Ovary (tissue), 10 donors: ENCODE results near the gene CHIC1. TPM values are rescaled to one million over a fixed set of nuclear protein-coding genes. Genes with fewer than 3 reads are reported as not detected.
"Not testable (repeated sequence)": the region's sequence is repeated elsewhere in the genome, so short reads cannot be mapped to it uniquely, and the experiment has no call there.

Experiments
- DNase-seq, 5 donors: peaks; one replicate each; pipeline ENCODE4 v3.0.0-alpha.2; 2019 to 2020
- H3K27ac ChIP-seq, 2 donors: fragments of 200-600 bp; one replicate each; pipeline versions ENCODE4 v1.5.1 to v1.8.0; 2019 to 2022
- H3K27me3 ChIP-seq: fragments of 200-600 bp; one replicate; pipeline ENCODE4 v1.8.0; 2022
- H3K36me3 ChIP-seq: fragments of 200-600 bp; sonication (generic); one replicate; pipeline ENCODE4 v1.5.1; 2019
- H3K4me1 ChIP-seq: one replicate; pipeline ENCODE4 v1.8.1; 2013; ENCODE audit warnings: mild to moderate bottlenecking, moderate library complexity; ENCODE audit not compliant: insufficient read depth
- H3K4me3 ChIP-seq: fragments of 200-600 bp; sonication (generic); one replicate; pipeline ENCODE4 v1.5.1; 2017
- H3K9me3 ChIP-seq, 2 donors: fragments of 200-600 bp in 1 of 2; sonication (generic) in 1 of 2; one replicate each; pipeline versions ENCODE4 v1.5.1 to v1.8.1; 2013 to 2019; ENCODE audit warnings: mild to moderate bottlenecking in 1 of 2, moderate library complexity in 1 of 2
- EP300 ChIP-seq: sonication (generic); formaldehyde crosslinking; IDR thresholded peaks from one replicate; pipeline ENCODE4 v1.6.1; 2017; ENCODE audit warnings: antibody characterized with exemption
- POLR2A ChIP-seq: fragments of 450-650 bp; IDR thresholded peaks from one replicate; pipeline ENCODE4 v1.6.1; 2017; ENCODE audit warnings: antibody characterized with exemption, mild to moderate bottlenecking, moderate library complexity
- WGBS, 3 donors: extraction: QIAGEN DNeasy Blood & Tissue Kit in 1 of 3; methylation state at CpG; one replicate each; pipeline versions ENCODE4 v1.1.5 to v1.1.7; 2013 to 2017; 5-methylcytosine and 5-hydroxymethylcytosine counted together
- intact Hi-C, 4 donors: fragments of 100-400 bp; cut with DNase I; formaldehyde crosslinking; loops; one replicate each; pipeline versions ENCODE4 v1.11.0 to v1.15.1; 2022 to 2023
- long read RNA-seq, 3 donors: library from polyadenylated mRNA in 2 of 3; unstranded in 2 of 3; transcript quantifications; one replicate each; pipeline ENCODE4 v2.0.0 and lab custom pipeline, GENCODE V29; 2021 to 2026
- polyA plus RNA-seq, 2 donors: library from polyadenylated mRNA; stranded (reverse); fragments of 200-250 nt in 1 of 2; fragments of 350-450 nt in 1 of 2; fragmentation: Illumina TruSeq in 1 of 2; extraction: RNeasy Lipid Tissue Mini Kit (QIAGEN cat#74804) in 1 of 2; gene quantifications; one replicate each; pipeline ENCODE4 v1.2.3, GENCODE V29; 2013 to 2014
- total RNA-seq, 7 donors: library from RNA; depleted of rRNA in 2 of 7; stranded (reverse); fragments of >200 nt in 2 of 7; fragmentation: NEBNext Ultra II Directional in 3 of 7; extraction: Animal tissue kit (Norgen Biotek cat#: 25700) in 3 of 7; gene quantifications; one replicate each; pipeline versions ENCODE4 v1.1.0 to v1.2.4, GENCODE V29; 2016 to 2023
- TF ChIP-seq, protein P1 (sequence below), 3 donors: fragments of 450-650 bp in 2 of 3; fragments of 200-600 bp in 1 of 3; IDR thresholded peaks; one replicate each; pipeline versions ENCODE4 v1.5.1 to v1.8.0; 2016 to 2022; ENCODE audit warnings: antibody characterized with exemption in 3 of 3, mild to moderate bottlenecking in 1 of 3
- donor health status: DM: no; HTN: no; CAD: no; lungs with moderate emphysema.
- donor health status: DM: no; HTN: no; CAD: no.
- donor health status: Bipolar disorder and iron deficiency.
- donor health status: DM: yes; HTN: yes; CAD: no.
- donor health status: DM: no; HTN: no; CAD: no.
- donor health status: DM: yes; HTN: yes; CAD: no.

CHIC1 gene
- total RNA-seq (10 to 100 TPM; 11.0 to 14.2 (median 12.8) TPM), polyA plus RNA-seq (1 to 10 TPM; 3.6 to 8.3 TPM)
- long read RNA-seq, donor 1, result 0 reads
- long read RNA-seq, donor 2, full-length matches to known transcripts, result 1 of 1 reads
- long read RNA-seq, donor 2, partial matches to known transcripts, result 0 of 1 reads
- long read RNA-seq, donor 2, other reads (novel, unspliced or antisense), result 0 of 1 reads
- long read RNA-seq, donor 3, result 0 reads

DNA sequence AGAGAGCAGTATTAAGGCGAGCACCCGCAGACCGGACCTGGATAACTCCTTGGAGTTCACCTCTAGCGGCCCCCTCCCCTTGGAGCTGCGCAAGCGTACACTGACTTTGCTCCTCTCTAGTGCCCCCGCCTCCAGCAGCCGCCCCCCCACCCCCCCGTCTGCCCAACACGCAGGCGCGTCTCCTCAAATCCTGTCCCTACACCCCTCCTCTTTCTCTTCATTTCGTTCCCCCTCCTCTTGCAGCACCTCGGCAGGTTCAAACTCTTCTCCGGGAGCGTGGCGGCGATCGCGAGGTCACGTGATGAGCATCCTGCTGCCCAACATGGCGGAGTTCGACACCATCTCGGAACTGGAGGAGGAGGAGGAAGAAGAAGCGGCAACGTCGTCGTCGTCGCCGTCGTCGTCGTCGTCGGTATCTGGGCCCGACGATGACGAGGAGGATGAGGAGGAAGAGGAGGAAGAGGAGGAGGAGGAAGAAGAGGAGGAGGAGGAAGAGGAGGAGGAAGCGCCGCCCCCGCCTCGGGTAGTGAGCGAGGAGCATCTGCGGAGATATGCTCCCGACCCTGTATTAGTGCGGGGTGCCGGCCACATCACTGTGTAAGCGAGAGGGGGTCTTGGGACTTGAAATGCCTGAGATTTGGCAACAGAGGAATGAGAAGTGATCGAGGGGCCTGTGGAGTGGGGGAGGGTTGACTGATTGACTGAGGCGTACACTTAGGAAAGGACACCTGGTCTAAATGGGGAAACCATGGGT, at the start of gene CHIC1:
Gene CHIC1, plus strand, starts transcription at position 214 of the 754 bp plus-strand sequence. Its CDS starts 88 bp downstream, at position 302.
- Histone ChIP-seq H3K9me3 (no peaks in the 10 kb centered on the region), H3K27me3 (no peaks in the 10 kb centered on the region), H3K27ac (peak within 1 kb of the TSS; percentile 76 to 78), H3K4me1 (no peaks in the 10 kb centered on the region), H3K4me3 (peak within 1 kb of the TSS; percentile 60), H3K36me3 (no peaks in the 10 kb centered on the region)
- DNase-seq, result peak; percentile 63 to 78 (median 73)
- intact Hi-C loops, result no loop called here
- 22 to 28% (median 28%) methylated on average over 51 of the region's 51 CpGs for WGBS, 3 donors
- TF ChIP-seq, protein P1, sequence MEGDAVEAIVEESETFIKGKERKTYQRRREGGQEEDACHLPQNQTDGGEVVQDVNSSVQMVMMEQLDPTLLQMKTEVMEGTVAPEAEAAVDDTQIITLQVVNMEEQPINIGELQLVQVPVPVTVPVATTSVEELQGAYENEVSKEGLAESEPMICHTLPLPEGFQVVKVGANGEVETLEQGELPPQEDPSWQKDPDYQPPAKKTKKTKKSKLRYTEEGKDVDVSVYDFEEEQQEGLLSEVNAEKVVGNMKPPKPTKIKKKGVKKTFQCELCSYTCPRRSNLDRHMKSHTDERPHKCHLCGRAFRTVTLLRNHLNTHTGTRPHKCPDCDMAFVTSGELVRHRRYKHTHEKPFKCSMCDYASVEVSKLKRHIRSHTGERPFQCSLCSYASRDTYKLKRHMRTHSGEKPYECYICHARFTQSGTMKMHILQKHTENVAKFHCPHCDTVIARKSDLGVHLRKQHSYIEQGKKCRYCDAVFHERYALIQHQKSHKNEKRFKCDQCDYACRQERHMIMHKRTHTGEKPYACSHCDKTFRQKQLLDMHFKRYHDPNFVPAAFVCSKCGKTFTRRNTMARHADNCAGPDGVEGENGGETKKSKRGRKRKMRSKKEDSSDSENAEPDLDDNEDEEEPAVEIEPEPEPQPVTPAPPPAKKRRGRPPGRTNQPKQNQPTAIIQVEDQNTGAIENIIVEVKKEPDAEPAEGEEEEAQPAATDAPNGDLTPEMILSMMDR (IDR thresholded peaks at IDR 0.05), result no peak
- TF ChIP-seq EP300 (no peak), POLR2A (no peak)

DNA sequence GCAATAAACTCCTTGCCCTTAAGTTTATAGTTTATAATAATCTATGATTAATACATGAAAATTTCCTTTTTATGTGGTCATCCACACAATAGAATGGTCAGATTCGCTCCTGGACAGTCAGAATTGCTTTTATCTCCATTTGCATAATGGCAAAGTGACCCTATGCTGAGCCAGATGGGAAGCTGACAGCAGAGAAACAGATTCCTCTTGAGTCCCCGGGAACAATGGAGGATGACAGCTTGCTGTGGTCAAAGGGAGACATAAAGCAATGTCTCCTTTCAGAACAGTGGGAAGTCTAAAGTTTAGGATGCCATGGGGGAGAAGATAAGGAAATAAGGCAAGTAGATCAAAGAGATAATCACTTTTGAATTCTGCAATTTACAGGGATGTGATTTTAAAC, 40.2 kb upstream of the CHIC1 start:
- 40 to 62% (median 52%) methylated on average over 2 of the region's 2 CpGs for WGBS, 3 donors
- H3K9me3 ChIP-seq, DNase-seq, H3K27me3 ChIP-seq, H3K27ac ChIP-seq, H3K4me1 ChIP-seq, H3K4me3 ChIP-seq, H3K36me3 ChIP-seq: not testable (repeated sequence)
- intact Hi-C loops, result loop anchor here in 1 of 4 donors (5.0 kb wide), 1 partner anchor 1006 kb away; no protein-coding TSS in a partner anchor

DNA sequence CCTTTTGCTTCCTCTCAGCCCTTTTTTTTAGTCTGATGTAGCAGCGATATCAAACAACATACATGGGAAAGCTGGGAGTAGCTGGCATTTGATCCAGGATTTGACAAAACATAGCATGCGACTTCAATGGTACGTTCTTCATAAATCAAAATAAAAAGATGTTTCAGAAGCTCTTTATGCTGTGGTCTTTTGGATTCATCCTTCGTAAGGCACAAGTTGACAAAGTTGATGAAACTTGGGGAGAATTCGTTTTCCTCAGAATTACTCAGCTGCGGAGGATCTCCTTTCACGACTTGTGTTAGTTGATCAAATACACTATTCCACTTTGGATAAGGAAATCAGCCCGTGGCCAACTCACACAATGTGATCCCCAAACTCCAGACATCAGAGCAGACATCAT, 38.1 kb upstream of the CHIC1 start:
- DNase-seq, result no peak
- Histone ChIP-seq H3K27ac (no peak overlapping the region), H3K4me1 (no peaks in the 10 kb centered on the region), H3K36me3 (no peaks in the 10 kb centered on the region), H3K9me3 (no peaks in the 10 kb centered on the region), H3K27me3 (no peaks in the 10 kb centered on the region), H3K4me3 (no peak overlapping the region)
- no peak for TF ChIP-seq EP300
- TF ChIP-seq, protein P1 (IDR thresholded peaks at IDR 0.05), result no peak
- no peak for TF ChIP-seq POLR2A
- intact Hi-C loops, result loop anchor here in 1 of 4 donors (5.0 kb wide), 1 partner anchor 1008 kb away; no protein-coding TSS in a partner anchor
- 73 to 83% (median 77%) methylated on average over 8 of the region's 8 CpGs for WGBS, 3 donors

DNA sequence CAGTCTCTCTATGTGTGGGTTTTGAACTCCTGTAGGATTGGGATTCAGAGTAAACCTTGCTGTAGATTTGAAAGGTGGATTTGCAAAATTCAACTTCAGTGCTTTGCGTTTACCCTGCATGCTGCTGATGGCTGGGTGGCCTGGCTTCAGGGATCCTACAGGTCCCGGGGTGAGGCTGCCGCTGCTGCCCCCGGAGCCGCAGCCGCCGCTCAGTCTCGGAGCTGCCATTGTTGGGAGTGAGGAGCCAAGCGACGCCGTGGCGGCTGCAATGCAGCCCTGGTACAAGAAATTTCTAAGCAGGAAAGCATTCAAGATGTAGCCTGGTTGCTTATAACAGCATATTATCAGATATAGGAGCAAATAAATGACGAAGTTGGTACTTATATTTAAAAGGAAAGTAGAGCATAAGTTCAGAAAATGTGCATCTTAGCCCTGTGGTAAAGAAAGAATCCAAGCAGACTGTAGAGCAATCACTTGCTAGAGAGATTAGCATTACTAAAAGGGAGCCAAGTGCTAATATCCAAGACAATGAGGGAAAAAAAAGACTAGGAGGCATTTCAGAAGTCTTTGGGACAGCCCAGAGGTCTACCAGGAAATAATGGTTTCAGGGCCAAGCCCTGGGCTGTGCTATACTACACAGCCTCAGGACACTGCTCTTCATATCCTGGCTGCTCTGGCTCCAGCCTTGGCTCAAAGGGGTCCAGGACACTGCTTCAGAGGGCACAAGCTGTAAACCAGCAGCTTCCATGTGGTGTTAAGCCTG, 36.9 kb upstream of the CHIC1 start:
- intact Hi-C loops, result no loop called here
- WGBS, 3 donors, result 26 to 40% (median 35%) methylated on average over 13 of the region's 13 CpGs
- Histone ChIP-seq H3K27me3 (no peaks in the 10 kb centered on the region), H3K9me3 (no peaks in the 10 kb centered on the region), H3K36me3 (no peaks in the 10 kb centered on the region), H3K4me3 (no peak overlapping the region), H3K4me1 (no peaks in the 10 kb centered on the region), H3K27ac (no peak overlapping the region)
- TF ChIP-seq, protein P1 (IDR thresholded peaks at IDR 0.05), result no peak
- TF ChIP-seq POLR2A, result no peak
- TF ChIP-seq EP300, result no peak
- no peak for DNase-seq

DNA sequence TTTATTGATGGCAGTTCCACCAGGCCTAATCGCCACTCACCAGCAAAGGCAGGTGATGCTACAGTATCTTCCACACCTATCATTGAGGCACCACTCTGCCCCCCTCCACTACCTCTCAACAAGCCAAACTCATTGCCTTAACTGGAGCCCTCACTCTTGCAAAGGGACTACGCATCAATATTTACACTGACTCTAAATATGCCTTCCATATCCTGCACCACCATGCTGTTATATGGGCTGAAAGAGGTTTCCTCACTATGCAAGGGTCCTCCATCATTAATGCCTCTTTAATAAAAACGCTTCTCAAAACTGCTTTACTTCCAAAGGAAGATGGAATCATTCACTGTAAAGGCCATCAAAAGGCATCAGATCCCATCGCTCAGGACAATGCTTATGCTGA, 31.3 kb upstream of the CHIC1 start:
- H3K4me3 ChIP-seq, intact Hi-C loops, H3K9me3 ChIP-seq, H3K27me3 ChIP-seq, H3K36me3 ChIP-seq, H3K27ac ChIP-seq, DNase-seq, H3K4me1 ChIP-seq: not testable (repeated sequence)
- WGBS, 3 donors, result 80 to 91% (median 84%) methylated on average over 4 of the region's 4 CpGs
